GM20000 (cell line): ENCODE measurements around the gene GDAP2.

ENCODE experiments used
- DNase-seq: peaks from one replicate; pipeline ENCODE4 v3.0.0; 2012; ENCODE audit warnings: low spot score
- CTCF ChIP-seq: IDR thresholded peaks from 2 replicates; pipeline ENCODE4 v1.5.1; 2012; ENCODE audit warnings: mild to moderate bottlenecking, control low read depth; ENCODE audit errors: extremely low read depth, missing control alignments

The GDAP2 gene

GRCh38 chr1:117814856-117815797, 114.3 kb downstream of the GDAP2 start:
- DNase-seq: no peak
- no peak for TF ChIP-seq CTCF
